Activated CD8-positive, alpha-beta memory T cell treated with anti-CD3 and anti-CD28 coated beads for 1 hour (primary cell): ENCODE results near the gene PEAK1.

Experiments
- DNase-seq, 2 donors: peaks; one replicate each; pipeline ENCODE4 v3.0.0-alpha.2; 2020; ENCODE audit warnings: low read depth in 1 of 2; ENCODE audit errors: extremely low read depth in 1 of 2

The PEAK1 gene

DNA sequence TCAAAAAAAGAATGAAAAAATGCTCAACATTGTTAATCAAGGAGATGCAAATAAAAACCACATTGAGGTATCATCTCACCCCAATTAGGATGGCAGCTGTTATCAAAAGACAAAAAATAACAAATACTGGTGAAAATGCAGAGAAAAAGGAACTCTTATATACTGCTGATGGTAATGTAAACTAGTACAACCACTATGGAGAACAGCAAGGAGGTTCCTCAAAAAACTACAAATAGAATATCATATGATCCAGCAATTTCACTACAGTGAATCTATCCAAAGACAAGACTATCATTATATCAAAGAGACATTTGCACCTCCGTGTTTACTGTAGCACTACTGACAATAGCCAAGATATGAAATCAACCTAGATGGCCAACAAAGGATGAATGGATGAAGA, 58.4 kb downstream of the PEAK1 start:
- no peak for DNase-seq

GRCh38 chr15:77358545-77359240, 61.2 kb downstream of the PEAK1 start:
- DNase-seq, result no peak

- DNase-seq, result no peak
Measured at GRCh38 chr15:77356305-77356704, 63.6 kb downstream of the PEAK1 start.

GRCh38 chr15:77355321-77355720, 64.6 kb downstream of the PEAK1 start:
- DNase-seq, result no peak

- no peak for DNase-seq
Measured at GRCh38 chr15:77354063-77354462, 65.8 kb downstream of the PEAK1 start.

- DNase-seq, result no peak
Measured at GRCh38 chr15:77352887-77353286, 67.0 kb downstream of the PEAK1 start.

DNA sequence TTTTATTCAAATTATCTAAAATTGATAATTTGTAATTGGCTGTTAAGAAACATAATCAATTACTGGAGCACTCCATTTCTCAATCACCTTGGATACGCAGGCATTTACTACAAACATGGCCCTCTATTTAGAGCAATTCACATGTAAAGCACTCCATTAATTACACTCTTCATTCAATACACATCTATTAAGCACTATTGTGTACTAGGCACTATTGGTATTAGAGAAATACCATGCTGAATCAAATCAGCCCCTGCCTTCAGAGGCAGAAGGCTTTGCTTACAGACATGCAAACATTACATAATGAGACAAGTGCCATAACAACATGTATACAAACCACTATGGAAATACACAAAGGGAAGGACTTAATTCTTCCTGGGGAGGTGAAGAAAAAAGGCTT, 69.1 kb downstream of the PEAK1 start:
- DNase-seq, result no peak

- DNase-seq, result no peak
Measured at GRCh38 chr15:77349666-77350065, 70.2 kb downstream of the PEAK1 start.

GRCh38 chr15:77348511-77348910, 71.4 kb downstream of the PEAK1 start:
- no peak for DNase-seq

- DNase-seq, result no peak
Measured at GRCh38 chr15:77347197-77347596, 72.7 kb downstream of the PEAK1 start.

DNA sequence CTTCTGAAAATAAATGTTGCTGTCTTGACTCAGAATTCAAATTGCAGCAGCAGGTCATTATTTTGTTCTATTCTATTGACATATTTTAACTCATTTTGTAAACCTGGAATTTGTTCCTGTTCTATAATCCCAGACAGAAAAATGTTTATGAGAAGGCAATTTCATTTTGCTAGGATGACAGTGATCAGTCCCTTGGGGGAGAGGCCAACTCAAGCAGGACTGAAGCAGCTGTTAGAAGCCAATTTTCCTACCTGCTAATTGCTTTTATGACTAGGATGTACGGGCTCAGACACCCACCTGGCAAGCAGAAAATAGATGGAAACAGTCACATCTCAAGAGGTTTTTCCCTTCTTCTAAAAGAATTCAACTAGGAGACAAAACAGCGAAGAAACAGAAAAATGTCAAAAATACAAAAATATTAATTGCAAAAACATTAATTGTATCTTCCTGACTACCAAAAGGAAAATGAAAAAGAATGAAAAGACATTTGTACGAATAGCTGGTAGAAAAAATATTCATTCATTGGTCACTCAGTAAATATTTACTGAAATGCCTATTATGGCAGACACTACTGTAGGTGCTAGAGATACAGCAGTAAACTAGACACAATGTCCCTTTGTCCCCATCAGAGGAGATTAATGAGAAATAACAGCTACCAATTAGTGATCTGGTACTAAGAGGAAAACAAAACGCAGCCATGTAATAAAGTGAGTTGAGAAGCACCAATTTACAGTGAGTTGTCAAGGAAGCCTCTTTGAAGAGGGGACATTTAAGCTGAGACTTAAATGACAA, 73.5 kb downstream of the PEAK1 start:
- DNase-seq, result no peak

GRCh38 chr15:77342807-77343206, 77.1 kb downstream of the PEAK1 start:
- no peak for DNase-seq

- DNase-seq, result no peak
Measured at GRCh38 chr15:77340245-77340644, 79.7 kb downstream of the PEAK1 start.

DNA sequence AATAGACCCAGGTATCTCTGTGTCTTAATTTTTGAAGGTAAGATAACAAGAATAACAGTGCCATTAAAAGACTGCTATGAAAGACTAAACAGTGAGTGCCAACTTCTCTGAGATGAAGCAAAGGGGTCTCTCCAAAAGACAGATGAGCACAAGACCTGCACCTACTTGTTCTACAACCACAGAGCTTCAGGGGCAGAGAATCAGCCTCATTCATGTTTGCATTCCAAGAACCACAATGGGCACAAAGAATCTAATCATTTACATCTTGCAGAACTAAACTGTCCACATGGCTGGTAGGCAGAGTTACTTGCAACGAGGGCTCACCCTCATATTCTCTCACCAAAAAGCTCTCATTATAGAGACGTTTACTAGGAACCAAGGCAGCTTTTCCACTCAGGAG, 83.9 kb downstream of the PEAK1 start:
- no peak for DNase-seq

- DNase-seq, result no peak
Measured at GRCh38 chr15:77335298-77335697, 84.6 kb downstream of the PEAK1 start.

- DNase-seq, result no peak
Measured at GRCh38 chr15:77333166-77333565, 86.7 kb downstream of the PEAK1 start.

DNA sequence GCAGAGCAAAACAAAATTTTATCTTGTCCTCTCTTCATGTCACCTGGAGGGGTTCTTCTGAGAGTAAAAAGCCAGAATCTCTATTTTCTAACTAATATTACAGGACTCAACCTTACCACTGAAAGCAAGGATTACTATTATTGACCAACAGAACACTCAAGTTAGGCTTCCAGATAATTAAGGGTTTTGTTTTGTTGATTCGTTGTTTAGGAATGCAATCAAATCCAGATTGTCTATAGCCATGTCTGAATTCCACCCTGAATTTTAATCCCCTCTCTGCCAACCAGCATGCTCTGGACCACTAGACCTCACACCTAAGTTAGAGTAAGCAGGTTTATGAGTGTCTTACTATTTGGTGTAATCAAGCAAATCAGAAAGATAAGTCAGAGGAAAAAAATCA, 90.7 kb downstream of the PEAK1 start:
- DNase-seq, result no peak

- DNase-seq, result no peak
Measured at GRCh38 chr15:77327844-77328529, 91.9 kb downstream of the PEAK1 start.

DNA sequence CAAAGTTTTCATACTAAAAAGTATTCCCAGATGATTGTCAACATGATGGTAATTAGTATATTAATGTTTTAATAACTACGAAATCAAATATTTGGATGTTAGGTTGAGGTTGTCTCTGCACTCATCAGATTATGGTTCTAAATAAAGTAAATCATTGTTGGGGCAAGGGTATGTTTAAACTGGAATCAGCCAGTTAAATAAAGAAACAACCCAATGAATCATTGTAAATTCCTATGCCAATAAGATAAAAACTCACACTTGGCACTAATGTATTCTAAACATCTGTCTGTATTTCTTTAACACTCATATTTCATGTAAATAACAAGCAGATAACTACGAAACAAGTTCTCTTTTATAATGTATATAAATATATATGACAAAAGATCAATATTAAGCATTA, 92.7 kb downstream of the PEAK1 start:
- DNase-seq, result no peak

DNA sequence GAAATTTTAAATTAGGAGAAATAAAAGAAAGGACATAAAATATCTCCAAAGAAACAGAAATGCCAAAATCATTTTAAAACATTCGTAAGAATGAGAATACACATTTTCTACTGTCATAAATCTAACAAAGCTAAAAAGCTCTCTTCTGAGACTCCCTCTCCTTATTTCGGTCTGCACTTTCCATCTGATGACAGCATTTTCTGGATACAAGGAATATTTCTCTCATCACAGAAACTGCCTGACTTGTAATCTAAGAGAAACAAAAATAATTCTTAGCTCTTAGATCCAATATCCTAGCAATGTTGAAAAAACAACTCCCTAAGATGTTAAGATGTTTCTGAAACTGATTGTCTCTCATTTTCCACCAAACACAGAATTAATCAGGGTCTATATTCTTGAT, 93.5 kb downstream of the PEAK1 start:
- no peak for DNase-seq

GRCh38 chr15:77312523-77312922, 107.4 kb downstream of the PEAK1 start:
- DNase-seq, result no peak
